Amniotic stem cell (primary cell): ENCODE measurements around the gene MYH9.
A peak's percentile ranks its signal among the peaks of the same experiment; 100 is the strongest.

ENCODE experiments used
- DNase-seq: peaks from one replicate; lab custom pipeline; 2025; lab: John Stamatoyannopoulos, UW

The MYH9 gene

DNA sequence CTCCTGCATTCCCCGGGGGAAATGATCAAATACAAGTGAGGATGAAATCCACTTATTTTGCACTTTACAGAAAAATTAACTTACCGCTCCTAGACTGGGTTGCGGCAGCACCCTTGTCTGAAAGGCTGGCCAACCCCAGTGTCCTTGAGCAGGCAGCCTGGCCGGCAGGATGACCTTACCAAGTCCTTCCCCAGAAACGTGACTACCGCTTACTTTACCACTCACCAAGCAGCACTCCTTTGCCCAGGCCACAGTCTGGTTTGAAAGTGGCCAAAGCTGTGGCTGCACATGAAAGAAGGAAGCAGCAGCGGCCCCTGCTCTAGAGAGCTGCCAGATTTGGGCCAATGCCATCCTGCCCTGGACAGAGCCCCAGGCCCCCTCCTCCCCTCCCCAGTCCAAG, 20.3 kb downstream of the MYH9 start:
- DNase-seq: no peak

DNA sequence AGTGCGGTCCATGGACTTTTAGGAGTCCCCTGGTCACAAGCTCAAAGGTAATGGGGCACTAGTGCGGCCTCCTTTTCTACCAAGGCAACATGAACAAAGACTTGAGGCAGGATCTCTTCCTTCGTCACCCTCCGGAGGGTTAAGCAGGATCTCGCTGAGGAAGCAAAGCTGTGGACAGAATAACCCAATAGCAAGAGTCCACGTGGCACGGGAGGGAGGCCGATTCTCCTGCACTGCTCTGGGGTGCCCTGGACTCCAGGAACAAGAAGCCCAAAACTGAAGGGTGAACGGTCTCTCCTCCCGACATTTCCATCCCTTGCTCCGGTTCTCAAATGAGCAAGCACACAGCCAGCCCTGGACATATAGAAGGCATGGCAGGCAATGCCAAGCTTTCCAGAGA, 20.7 kb downstream of the MYH9 start:
- DNase-seq: no peak

DNA sequence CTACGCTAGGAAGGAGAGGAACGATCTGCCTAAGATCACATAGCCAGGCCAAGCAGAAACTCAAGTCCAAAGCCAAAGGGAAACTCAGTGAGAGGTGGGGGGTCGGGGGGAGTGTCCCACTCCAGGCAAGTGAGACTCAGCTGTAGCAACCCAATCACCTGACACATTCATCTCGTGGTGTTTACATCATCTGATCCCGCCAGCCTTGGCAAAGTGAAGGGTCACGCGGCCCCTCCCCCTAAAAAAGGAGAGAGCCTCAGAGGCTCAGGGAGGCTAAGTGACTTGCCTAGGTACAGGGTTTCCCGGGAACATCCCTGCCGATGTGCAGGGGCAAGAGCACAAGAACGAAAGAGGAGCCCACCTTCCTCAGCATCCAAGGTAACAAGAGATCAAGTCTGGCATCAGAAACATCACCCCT, 21.5 kb downstream of the MYH9 start:
- no peak for DNase-seq

DNA sequence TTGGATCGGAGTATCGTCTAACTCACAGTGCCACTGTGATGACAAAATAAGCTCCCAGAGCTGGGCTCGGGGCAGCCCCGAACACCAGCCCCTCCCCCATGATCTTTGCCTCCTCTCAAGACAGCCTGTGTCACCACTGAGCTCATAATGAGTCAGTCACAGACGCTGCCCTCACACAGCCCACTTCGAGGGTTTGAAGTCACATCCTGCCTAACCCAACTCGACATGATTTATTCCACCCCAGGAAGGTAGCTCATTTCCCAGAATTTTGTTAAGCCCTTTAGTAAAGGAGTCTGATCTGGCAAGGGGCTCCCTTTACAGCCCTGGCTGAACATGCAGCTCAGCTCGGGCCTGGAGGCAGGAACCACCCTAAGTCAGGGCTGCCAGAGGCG, 22.8 kb downstream of the MYH9 start:
- DNase-seq: peak; percentile 81

DNA sequence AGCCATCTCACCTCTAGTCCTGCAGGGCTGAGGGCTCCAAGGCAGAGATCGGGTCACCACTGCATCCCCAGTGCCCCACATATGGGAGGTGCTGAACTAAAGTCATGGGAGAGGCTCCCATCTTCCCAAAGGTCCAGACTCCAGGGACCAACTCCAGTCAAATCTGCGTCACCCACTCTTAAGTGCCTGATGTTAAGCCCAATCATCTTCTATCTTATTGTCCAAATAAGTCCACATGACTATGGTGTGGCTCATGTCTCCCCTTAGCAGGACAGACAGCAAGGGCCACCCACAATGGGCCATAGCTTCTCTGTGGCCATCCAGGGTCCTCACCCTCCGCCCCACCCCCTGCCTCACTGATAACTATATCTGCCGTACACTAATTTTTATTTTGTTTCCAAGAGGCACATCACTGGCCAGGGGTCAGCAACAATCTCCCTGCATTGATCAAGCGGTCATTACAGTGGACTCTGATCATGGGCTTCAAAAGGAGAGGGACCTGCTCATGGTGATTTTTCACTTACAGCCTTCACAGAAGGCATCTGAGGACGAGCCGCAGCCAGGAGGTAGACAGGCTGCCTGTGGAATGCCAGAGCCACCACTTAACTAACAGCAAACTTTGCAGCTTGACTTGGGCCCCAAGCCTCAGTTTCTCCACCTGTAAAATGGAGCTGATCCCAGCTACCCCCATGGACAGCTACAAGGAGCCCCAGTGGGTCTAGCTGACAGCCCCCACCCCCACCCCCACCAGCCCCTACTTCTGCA, 23.3 kb downstream of the MYH9 start:
- DNase-seq: no peak

DNA sequence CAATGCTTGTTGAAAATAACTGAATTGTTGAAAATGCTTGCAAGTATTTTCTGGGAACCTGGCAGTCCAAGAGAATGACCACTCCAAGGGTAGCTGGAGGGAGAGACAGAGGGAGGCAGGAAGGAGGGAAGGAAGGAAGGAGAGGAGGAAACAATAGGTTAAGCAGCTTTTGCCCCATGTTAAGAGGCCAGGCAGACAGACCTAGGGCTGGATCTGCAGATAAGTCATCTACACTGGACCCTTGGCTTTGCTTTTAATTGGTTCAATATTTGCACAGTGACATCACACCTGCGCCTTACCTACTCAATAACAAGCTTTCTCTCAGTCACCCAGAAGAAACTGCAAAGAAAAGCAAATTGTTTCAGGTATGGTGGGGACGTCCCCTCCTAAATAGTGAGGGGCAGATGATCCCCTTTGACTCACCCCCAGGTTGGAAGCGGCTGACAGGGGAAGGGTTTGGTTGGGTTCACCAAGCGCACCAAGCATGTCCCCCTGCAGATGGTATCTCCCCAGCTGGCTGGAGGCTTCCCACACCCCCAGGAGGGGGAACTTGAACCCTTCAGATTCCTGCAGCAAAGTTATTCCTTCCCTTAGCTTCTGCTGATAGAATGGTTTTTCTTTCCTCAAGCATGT, 24.3 kb downstream of the MYH9 start:
- no peak for DNase-seq

DNA sequence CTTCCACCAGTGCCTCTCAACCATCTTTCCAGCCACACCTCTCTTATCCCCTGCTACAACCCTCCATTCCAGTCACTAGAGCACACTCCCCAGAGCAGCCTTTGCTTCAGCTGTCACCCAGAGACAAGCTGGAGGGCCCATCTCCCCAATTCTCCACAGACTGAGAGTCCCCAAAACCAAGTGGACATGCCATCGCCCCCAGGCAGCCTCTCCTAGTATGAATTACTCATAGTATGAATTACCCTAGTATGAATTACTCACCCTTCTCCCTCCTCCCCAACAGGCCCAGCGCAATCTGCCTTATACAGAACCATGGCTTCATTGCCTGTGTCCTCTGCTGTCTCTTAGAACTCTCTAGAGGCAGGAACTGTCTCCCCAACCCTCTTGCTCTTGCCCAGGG, 24.8 kb downstream of the MYH9 start:
- DNase-seq: no peak

DNA sequence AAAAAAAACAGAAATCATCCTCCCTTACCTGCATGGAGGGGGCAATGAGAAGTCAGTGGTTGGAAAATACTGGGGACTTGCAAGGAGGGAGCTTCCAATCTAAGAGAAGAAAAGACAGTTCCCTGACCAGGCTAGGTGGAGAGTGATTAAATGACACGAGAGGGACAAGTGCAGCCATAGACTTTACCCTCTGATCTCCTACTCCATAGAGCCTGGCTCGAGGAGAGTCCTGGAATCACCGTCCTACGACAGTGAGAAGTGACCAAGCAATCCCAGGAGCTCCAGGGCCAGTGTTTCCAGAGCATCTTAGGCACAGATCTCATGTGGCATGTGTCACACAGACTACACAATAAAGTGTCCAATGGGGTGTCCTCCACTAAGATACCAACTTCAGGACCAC, 25.7 kb downstream of the MYH9 start:
- no peak for DNase-seq

DNA sequence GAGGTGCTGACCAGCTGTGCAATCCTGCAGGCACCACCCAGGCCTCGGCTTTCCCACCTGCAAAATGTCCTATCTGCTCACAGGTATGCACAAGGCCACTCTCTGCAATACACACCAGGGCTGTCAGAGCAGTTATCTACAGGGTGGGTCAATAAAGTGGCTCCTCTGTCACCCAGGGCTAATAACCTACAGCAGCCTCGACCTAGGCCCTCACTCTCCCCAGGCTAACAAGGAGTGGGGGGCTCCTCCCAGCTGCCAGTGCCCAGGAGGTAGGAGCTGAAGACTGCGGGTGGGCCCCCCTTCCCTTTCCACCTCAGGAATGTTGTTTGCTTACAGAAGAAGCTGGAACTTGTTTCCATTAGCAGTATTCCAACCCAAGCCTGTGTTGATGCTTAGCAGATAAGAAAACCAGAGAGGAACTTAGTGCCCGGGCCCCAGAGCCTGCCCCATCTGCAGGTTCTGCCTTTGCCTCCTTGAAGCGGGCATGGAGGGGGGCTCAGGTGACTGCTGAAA, 26.8 kb downstream of the MYH9 start:
- DNase-seq: no peak

DNA sequence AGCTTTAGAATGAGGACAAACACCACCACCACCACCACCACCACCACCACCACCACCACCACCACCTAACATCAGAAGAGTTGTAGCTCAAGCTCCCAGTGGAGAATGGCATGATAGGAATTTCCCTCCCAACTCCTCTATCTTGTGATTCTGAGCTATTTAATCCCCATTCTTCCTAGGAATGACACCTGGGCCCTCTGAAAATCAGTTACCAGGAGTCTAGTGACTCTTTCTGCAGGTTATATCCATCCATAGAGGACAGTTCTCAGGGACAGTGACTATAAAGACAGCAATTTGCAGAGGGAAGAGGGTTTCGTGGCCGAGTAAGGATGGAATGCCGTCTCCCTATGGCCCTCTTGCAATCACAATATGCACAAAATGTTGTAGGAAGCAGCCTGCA, 27.8 kb downstream of the MYH9 start:
- no peak for DNase-seq

DNA sequence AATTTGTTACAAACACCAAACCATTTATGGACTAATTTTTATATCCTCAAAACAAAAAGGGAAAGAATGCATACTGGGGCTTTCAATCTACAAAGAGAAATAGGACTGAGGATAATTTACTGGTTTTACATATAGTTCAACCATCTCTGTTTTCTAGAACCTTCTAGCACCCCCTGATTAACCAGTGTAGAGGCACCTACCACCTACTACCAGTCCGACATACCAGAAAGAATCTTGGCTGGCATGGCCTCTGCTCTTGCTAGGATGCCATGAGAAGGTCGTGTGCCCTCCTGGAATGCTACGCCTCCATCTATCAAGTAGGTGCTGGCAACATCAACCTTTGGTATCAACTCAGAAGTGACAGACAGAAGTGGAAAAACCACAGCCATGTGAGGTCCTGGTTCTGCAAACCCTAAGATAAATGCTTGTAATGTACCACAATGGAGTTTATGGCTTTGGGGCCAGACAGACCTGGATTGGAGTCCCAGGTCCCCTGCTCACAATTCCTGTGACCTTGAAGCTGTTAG, 28.2 kb downstream of the MYH9 start:
- DNase-seq: no peak

DNA sequence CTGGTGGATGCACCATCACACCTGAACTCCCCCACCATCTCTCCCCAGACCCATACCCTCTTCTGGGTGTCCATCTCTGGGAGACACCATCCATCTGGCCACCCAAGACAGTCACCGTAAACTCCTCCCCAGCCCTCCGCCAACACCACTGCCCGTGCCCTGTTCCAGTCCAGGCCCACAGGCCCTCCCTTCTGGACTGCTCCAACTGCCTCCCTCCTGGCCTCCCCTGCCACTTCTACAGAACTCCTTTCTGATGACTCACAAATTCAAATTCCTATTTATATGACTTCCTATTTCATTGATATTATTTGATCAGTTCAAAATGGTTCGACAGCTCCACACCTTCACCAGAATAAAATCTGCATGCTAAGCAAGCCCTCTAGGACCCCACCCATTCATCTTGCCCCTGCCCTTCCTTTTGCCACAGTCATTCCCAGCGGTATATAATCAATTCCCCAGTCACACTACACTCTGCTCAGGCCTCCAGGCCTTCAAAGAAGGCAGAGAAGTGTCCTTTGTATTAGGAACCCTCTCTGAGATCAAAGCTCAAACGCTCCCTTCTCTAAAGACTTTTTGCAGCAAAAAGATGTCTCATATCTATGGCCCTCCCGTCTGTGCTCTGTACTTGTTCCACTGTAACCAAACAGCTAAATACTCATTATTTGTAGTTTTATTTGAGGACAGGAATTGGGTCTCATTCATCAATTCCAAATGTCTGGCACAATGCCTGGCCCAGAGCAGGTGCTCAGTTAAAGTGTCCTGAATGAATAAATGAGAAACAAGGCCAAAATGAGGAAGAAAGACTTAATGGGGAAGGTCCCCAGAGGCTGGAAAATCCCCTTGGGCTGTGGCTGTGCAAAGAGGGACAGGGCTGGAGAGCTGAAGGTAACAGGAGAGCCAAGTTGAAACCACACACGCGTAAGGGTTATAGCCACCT, 29.0 kb downstream of the MYH9 start:
- no peak for DNase-seq

DNA sequence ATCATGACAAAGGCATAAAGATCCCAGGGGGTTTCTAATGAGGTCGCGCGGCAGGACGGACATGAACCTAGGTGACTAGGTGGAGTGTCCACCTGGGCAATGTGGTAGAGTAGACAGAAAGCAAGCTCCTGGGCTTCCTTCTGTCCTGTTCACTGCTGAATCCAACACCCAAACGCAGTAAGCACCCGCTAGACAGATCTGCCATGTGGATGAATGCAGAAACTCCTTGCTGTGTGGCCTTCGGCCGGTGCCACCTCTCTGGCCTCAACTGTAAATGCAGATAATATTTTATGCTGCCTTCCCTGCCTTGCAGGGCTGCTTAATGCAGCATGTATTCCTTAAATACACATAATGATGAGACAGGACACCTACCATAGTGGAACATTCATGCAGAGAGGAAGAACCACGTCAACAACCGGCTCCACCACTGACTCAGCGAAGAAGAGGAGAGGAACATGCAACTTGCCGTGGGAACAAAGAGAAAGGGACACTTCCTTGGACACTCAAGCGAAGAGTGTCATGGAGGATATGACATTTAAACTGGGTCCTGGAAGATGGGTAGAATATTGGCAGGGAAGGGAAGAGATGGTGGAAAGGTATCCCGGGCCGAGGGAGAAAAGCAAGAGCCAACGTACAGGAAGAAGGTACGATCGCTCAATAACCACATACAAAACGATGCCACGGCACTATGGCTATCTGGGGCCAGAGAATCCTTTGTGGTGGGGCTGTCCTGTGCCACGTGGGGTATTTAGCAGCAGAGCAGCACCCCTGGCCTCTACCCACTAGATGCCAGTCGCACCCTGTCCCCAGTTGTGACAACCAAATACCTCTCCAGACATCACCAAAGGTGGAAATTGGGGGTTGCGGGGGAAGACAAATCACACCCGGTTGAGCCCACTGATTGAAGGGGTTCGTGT, 30.8 kb downstream of the MYH9 start:
- DNase-seq: no peak

DNA sequence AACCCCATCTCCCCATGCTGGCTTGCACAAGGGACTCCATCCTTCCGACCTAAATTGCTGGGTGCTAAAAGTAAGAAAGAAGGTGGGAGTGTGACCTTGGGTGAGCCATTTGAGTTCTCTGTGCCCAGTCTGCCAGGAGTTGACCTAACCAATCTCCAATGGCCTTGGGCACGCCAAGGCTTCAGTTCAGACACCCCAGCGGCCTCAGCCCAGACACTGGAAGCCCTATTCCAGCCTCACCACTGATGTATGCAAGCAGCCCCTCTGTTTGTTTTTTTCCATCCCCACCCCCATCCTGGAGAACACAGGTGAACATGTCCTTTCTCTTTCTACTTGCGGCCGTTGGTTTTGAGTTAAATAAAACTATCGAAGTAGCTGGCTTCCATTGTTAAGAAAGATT, 31.9 kb downstream of the MYH9 start:
- no peak for DNase-seq

DNA sequence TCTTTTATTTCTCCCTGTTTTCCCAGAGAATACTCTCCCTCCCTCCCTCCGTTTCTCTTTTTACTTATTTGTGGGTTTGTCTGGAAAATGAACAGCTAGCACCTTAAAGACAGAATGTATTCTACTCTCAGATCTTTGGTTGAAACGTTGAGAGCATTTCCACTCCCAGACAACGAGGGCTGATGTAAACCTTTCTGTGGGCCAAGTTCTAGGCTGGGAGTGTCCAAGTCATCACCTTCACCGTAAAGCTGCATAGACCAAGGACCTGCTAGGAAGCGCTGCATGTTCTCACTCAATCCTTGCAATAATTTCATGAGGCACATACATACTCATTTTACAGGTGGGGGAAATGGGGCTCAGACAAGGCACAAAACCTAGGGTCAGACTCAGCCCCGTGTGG, 32.4 kb downstream of the MYH9 start:
- no peak for DNase-seq

DNA sequence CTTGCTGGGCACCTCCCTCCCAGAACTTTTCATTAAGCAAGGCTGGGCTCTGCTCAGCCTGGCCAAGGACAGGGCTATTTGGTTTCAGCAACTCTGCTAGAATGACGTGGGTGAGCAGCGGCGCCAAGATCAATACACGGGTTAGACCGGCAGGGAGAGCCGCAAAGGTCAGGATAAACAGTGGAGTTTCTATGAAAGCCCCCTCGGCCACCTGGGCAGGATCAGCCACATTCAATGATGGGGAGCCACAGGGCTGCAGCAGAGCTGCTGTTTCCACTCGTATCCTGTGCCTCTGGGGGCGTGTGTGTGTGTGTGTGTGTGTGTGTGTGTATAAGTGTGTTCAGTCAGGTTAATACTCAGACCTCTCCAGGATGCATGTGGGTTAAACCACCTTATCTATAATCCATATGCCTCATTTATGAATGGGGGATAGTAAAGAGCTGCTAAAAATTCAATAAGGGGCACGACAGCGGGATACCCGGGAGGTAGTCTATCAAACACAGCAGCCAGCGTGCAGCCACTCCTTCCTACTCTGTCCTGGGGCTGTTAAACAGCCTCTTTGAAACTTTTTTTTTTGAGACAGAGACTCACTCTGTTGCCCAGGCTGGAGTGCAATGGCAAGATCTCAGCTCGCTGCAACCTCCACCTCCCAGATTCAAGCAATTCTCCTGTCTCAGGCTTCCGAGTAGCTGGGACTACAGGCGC, 34.8 kb downstream of the MYH9 start:
- DNase-seq: no peak

DNA sequence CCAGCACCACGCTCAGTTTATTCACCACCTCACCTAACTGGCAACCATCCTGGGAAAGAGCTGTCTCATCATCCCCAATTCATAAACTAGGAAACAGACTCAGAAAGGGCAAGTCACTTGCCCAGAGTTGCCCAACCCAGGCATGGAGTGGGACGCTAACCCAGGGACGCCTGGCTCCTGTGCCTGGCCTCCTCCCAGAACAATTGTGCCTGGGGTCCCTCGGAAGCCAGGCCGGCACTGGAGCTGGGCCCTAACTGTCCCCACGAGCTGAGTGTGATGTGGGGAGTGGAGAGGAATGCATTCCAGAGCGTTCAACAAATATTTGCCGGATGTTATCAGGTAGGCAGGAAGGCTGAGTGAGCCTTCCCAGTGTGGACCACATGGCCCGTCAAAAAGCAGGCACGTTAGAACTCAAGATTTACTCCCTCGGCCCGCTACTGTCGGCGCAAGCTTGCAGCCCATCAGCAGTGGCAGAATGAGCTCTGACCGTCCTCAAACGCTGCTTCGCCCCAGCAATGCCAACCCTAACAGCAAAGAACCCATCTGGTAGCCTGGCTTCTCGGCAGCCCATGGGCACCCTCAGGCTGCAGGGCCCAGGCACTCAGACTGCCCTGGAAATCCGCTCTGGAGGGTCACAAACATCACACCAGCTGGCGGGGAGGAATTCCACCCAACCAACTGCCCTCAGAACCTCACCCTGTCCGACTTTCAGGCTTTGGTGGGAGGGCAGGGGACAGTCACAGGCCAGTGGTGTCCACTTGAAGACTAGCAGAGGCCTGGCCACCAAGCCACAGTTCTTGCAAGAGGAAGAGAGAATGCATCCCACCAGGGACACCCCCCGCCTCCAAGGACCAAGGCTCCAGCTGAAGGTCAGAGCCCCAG, 35.6 kb downstream of the MYH9 start:
- DNase-seq: no peak

DNA sequence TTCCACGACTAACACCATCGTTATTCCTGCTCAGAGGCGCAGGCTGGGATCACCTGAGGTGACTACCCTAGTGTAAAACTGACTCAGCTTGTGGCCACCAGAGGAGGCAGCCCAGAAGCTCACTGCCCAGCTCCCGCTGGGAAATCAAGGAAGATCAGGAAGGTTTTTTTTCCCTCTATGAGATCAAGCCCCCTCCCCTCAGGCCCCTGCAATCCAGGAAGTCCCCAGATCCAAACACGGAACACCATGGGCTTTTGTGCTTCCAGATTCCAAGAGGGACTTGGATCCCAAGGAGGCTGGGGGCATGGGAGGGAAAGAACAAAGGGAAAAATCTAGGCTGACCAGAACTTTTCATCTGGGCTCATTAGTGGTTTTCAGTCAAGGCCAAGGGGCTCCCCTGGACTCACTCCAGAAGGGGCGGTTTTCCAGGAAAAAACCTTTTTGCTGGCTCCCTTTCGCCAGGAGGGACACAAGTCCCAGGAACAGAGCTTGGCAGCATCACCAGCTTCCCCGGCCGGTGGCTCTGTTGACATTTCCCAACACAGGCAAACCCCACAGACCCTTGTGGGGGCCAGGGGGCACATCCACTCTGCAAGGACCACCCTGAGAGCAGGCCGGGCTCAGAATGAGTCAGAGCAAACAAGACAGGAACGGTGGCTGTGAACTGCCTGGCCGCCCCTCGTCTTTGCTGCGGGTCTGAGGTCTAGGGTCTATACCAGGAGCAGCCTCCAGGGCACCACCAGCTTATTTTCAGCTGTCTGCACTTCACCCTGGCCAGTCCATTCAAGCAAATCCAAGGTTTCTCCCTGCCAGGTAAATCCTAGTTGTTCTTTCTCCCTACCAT, 36.8 kb downstream of the MYH9 start:
- no peak for DNase-seq

DNA sequence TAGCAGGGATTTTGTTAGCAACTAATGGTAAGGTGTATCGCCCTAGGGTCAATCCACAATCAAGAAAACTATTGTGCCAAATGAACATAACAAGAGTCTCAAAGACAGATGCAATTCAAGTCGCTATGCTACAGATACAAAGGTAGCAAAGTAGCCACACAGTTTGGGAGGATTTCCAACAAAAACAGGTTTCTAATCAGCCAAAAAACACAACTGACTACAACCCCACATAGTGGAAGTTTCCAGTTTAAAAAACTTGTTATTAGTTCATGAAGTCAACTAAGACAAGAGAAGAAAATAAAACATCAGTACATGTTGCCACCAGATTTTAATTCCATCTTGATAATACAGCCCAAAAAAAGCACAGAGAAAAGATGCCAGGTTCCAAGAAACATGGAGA, 38.0 kb downstream of the MYH9 start:
- DNase-seq: no peak
